H9 (cell line): Measurements from ENCODE around the gene SCUBE3. TPM values are rescaled to one million over a fixed set of nuclear protein-coding genes. Genes with fewer than 3 reads are reported as not detected.

ENCODE experiments used
- DNase-seq: peaks from one replicate; pipeline ENCODE4 v3.0.0-alpha.2; 2017
- H2AFZ ChIP-seq: one replicate; pipeline ENCODE4 v1.6.1; 2013; ENCODE audit warnings: mild to moderate bottlenecking, low read length, control low read depth, moderate library complexity
- H2AK5ac ChIP-seq: 2 replicates; pipeline ENCODE4 v1.6.1; 2013; ENCODE audit warnings: low read length, control low read depth, mixed read lengths; ENCODE audit not compliant: insufficient read length
- H2BK120ac ChIP-seq: one replicate; pipeline ENCODE4 v1.6.1; 2013; ENCODE audit warnings: low read depth, mild to moderate bottlenecking, low read length, control low read depth, inconsistent platforms; ENCODE audit not compliant: poor library complexity, severe bottlenecking
- H2BK12ac ChIP-seq: 2 replicates; pipeline ENCODE4 v1.6.1; 2013; ENCODE audit warnings: low read length, control low read depth, mixed read lengths, low read depth; ENCODE audit not compliant: insufficient read length
- H2BK15ac ChIP-seq: 2 replicates; pipeline ENCODE4 v1.6.1; 2013; ENCODE audit warnings: low read depth, low read length, control low read depth
- H2BK20ac ChIP-seq: one replicate; pipeline ENCODE4 v1.6.1; 2013; ENCODE audit warnings: low read depth, mild to moderate bottlenecking, low read length, control low read depth, inconsistent platforms; ENCODE audit not compliant: poor library complexity, severe bottlenecking
- H2BK5ac ChIP-seq: 2 replicates; pipeline ENCODE4 v1.6.1; 2013; ENCODE audit warnings: low read length, control low read depth, mixed read lengths; ENCODE audit not compliant: insufficient read length
- H3K14ac ChIP-seq: 2 replicates; pipeline ENCODE4 v1.6.1; 2013; ENCODE audit warnings: low read length, control low read depth; ENCODE audit not compliant: insufficient read depth
- H3K18ac ChIP-seq: 2 replicates; pipeline ENCODE4 v1.6.1; 2013; ENCODE audit warnings: low read depth, mild to moderate bottlenecking, mixed read lengths, low read length, control low read depth; ENCODE audit not compliant: insufficient read length
- H3K23ac ChIP-seq: 2 replicates; pipeline ENCODE4 v1.6.1; 2013; ENCODE audit warnings: low read length, control low read depth, mixed read lengths, low read depth; ENCODE audit not compliant: insufficient read length
- H3K23me2 ChIP-seq: 2 replicates; pipeline ENCODE4 v1.6.1; 2013; ENCODE audit warnings: low read depth, mild to moderate bottlenecking, mixed read lengths, low read length, control low read depth; ENCODE audit not compliant: insufficient read length, poor library complexity, severe bottlenecking
- H3K27ac ChIP-seq: 2 replicates; pipeline ENCODE4 v1.5.1; 2013; ENCODE audit warnings: low read length, control low read depth, mixed read lengths, low read depth; ENCODE audit not compliant: insufficient read length
- H3K27me3 ChIP-seq: 2 replicates; pipeline ENCODE4 v1.6.1; 2013; ENCODE audit warnings: low read length, control low read depth, inconsistent platforms; ENCODE audit not compliant: insufficient read depth
- H3K4ac ChIP-seq: 2 replicates; pipeline ENCODE4 v1.6.1; 2013; ENCODE audit warnings: low read depth, mild to moderate bottlenecking, control low read depth, inconsistent platforms, low read length, moderate library complexity
- H3K4me1 ChIP-seq: 2 replicates; pipeline ENCODE4 v1.6.1; 2013; ENCODE audit warnings: low read length, control low read depth, inconsistent platforms; ENCODE audit not compliant: insufficient read depth
- H3K4me2 ChIP-seq: 2 replicates; pipeline ENCODE4 v1.6.1; 2013; ENCODE audit warnings: low read length, control low read depth, mixed read lengths; ENCODE audit not compliant: insufficient read length, insufficient read depth
- H3K56ac ChIP-seq: 2 replicates; pipeline ENCODE4 v1.6.1; 2013; ENCODE audit warnings: low read depth, mild to moderate bottlenecking, mixed read lengths, low read length, control low read depth; ENCODE audit not compliant: insufficient read length
- H3K79me1 ChIP-seq: 2 replicates; pipeline ENCODE4 v1.6.1; 2013; ENCODE audit warnings: low read depth, mild to moderate bottlenecking, moderate library complexity, low read length, control low read depth, inconsistent platforms; ENCODE audit not compliant: insufficient read depth, poor library complexity, severe bottlenecking
- H3K79me2 ChIP-seq: 2 replicates; pipeline ENCODE4 v1.6.1; 2013; ENCODE audit warnings: low read length, control low read depth, inconsistent platforms; ENCODE audit not compliant: insufficient read depth
- H3K9ac ChIP-seq: 2 replicates; pipeline ENCODE4 v1.6.1; 2013; ENCODE audit warnings: low read length, control low read depth, mixed read lengths; ENCODE audit not compliant: insufficient read length; ENCODE audit errors: extremely low read depth
- H3K9me3 ChIP-seq: one replicate; pipeline ENCODE4 v1.6.1; 2013; ENCODE audit warnings: low read depth, low read length, inconsistent platforms; ENCODE audit not compliant: control insufficient read depth
- H3T11ph ChIP-seq: one replicate; pipeline ENCODE4 v1.6.1; 2013; ENCODE audit warnings: mild to moderate bottlenecking, low read length, control low read depth, inconsistent platforms
- H4K20me1 ChIP-seq: one replicate; pipeline ENCODE4 v1.6.1; 2013; ENCODE audit not compliant: control insufficient read depth, insufficient read length, insufficient read depth
- H4K5ac ChIP-seq: 2 replicates; pipeline ENCODE4 v1.6.1; 2013; ENCODE audit warnings: low read depth, mild to moderate bottlenecking, mixed read lengths, low read length, control low read depth; ENCODE audit not compliant: insufficient read length
- H4K8ac ChIP-seq: replicated peaks from 2 replicates; pipeline ENCODE4 v1.6.1; 2013; ENCODE audit warnings: low read length, control low read depth, mixed read lengths, low read depth; ENCODE audit not compliant: insufficient read length
- H4K91ac ChIP-seq: 2 replicates; pipeline ENCODE4 v1.6.1; 2013; ENCODE audit warnings: low read depth, mild to moderate bottlenecking, moderate library complexity, mixed read lengths, low read length, control low read depth; ENCODE audit not compliant: insufficient read length
- H3K27ac Mint-ChIP-seq, 3 experiments: 2 replicates in 2 of 3; 3 replicates in 1 of 3; pipeline ENCODE4 v1.8.0; 2020 to 2021; ENCODE audit warnings: mixed read lengths in 3 of 3, mild to moderate bottlenecking in 1 of 3, moderate library complexity in 1 of 3
- H3K27me3 Mint-ChIP-seq: 2 replicates; pipeline ENCODE4 v1.8.0; 2021; ENCODE audit warnings: low read depth, mild to moderate bottlenecking, moderate library complexity, mixed read lengths
- H3K36me3 Mint-ChIP-seq, 3 experiments: 2 replicates in 2 of 3; 3 replicates in 1 of 3; pipeline ENCODE4 v1.8.0; 2020 to 2021; ENCODE audit warnings: low read depth in 3 of 3, mixed read lengths in 3 of 3; ENCODE audit not compliant: insufficient read depth in 1 of 3
- H3K4me1 Mint-ChIP-seq, 2 experiments: 2 replicates each; pipeline ENCODE4 v1.8.0; 2020; ENCODE audit warnings: mixed read lengths in 2 of 2
- H3K4me3 Mint-ChIP-seq, 2 experiments: 2 replicates in 1 of 2; 3 replicates in 1 of 2; pipeline ENCODE4 v1.8.0; 2020 to 2021; ENCODE audit warnings: mild to moderate bottlenecking in 2 of 2, mixed read lengths in 2 of 2, moderate library complexity in 1 of 2
- H3K9me3 Mint-ChIP-seq, 2 experiments: 2 replicates in 1 of 2; 3 replicates in 1 of 2; pipeline ENCODE4 v1.8.0; 2020; ENCODE audit warnings: mild to moderate bottlenecking in 2 of 2, mixed read lengths in 2 of 2, moderate library complexity in 1 of 2
- CTCF ChIP-seq: fragments of 200-600 bp; sonication (generic); conservative IDR thresholded peaks from 3 replicates; pipeline ENCODE4 v1.8.0; 2021; ENCODE audit warnings: antibody characterized with exemption, mild to moderate bottlenecking
- WGBS: extraction: QIAGEN DNeasy Blood & Tissue Kit; methylation state at CpG from one replicate; pipeline ENCODE4 v1.1.7; 2013; ENCODE audit warnings: missing lambda C conversion rate, low lambda C conversion rate, mixed read lengths; ENCODE audit not compliant: insufficient read length; ENCODE audit errors: extremely low coverage; 5-methylcytosine and 5-hydroxymethylcytosine counted together
- total RNA-seq: library from RNA; stranded (reverse); gene quantifications from 2 replicates; pipeline ENCODE4 v1.2.1, GENCODE V29; 2021

The SCUBE3 gene
- total RNA-seq, 1 experiment from 2014 or later: 2.7 TPM

GRCh38 chr6:35287671-35288396, 74.1 kb downstream of the SCUBE3 start:
- no peak overlapping the region for H3T11ph ChIP-seq
- H4K91ac ChIP-seq: no peak overlapping the region
- H2BK20ac ChIP-seq: no peak overlapping the region
- H4K8ac ChIP-seq: no peak overlapping the region
- no peak overlapping the region for H3K14ac ChIP-seq
- H3K4me1 ChIP-seq: no peaks in the 10 kb centered on the region
- H3K56ac ChIP-seq: no peak overlapping the region
- Mint-ChIP-seq H3K36me3 (peaks cover 7 to 56% (median 37%) of the 10 kb centered on the region in 3 experiments; a peak in 6 of 7 replicates), H3K9me3 (no peaks in the 10 kb centered on the region), H3K27me3 (no peaks in the 10 kb centered on the region), H3K4me1 (no peaks in the 10 kb centered on the region), H3K4me3 (no peak overlapping the region), H3K27ac (no peak overlapping the region)
- no peaks in the 10 kb centered on the region for H3K79me1 ChIP-seq
- H3K27ac ChIP-seq: no peak overlapping the region
- no peak overlapping the region for H3K4me2 ChIP-seq
- WGBS: no CpG with 5 or more reads among the region's 12 CpGs
- H2AK5ac ChIP-seq: no peak overlapping the region
- H2BK15ac ChIP-seq: no peak overlapping the region
- no peak overlapping the region for H2BK5ac ChIP-seq
- H2BK120ac ChIP-seq: no peak overlapping the region
- H3K79me2 ChIP-seq: no peaks in the 10 kb centered on the region
- H3K18ac ChIP-seq: no peak overlapping the region
- H3K23me2 ChIP-seq: no peaks in the 10 kb centered on the region
- H4K20me1 ChIP-seq: no peaks in the 10 kb centered on the region
- H2AFZ ChIP-seq: no peak overlapping the region
- DNase-seq: no peak
- H2BK12ac ChIP-seq: no peak overlapping the region
- H4K5ac ChIP-seq: no peak overlapping the region
- no peak overlapping the region for H3K23ac ChIP-seq
- H3K9ac ChIP-seq: no peak overlapping the region
- H3K4ac ChIP-seq: no peak overlapping the region
- H3K9me3 ChIP-seq: no peaks in the 10 kb centered on the region
- no peaks in the 10 kb centered on the region for H3K27me3 ChIP-seq
- TF ChIP-seq CTCF: no peak
